ENCODE measurements around the gene FBXO11. TPM values are rescaled to one million over a fixed set of nuclear protein-coding genes. Genes with fewer than 3 reads are reported as not detected.

FBXO11 gene
- total RNA-seq, 4 donors from 2014 or later, result 19.8 to 80.6 (median 49.8) TPM

DNA sequence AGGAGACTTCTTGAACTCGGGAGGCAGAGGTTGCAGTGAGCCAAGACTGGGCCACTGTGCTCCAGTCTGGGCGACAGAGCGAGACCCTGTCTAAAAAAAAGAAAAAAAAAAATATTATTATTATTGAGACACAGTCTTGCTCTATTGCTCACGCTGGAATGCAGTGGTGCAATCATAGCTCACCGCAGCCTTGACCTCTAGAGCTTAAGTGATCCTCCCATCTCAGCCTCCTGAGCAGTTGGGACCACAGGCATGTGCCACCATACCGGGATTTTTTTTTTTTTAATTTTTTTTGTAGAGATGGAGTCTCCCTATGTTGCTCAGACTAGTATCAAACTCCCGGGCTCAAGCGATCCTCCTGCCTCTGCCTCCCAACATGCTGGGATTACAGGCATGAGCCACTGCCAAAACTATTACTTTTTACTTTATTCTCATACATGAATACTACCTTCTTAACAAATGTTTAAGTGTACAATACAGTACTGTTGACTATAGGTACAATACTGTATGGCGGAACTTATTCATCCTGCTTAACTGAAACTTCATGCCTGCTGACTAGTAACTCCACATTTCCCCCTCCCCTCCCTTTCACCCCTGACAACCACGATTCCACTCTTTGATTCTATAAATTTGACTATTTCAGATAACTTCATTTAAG lies 15.5 kb downstream of the FBXO11 start:
- peaks cover 0 to 55% (median 7%) of the 10 kb centered on the region in 4 donors for H3K4me1 ChIP-seq
- TF ChIP-seq POLR2A (IDR thresholded peaks at IDR 0.05) (no peak), CTCF (IDR thresholded peaks at IDR 0.05) (no peak), EP300 (IDR thresholded peaks at IDR 0.05; ENCODE audit: low read depth) (no peak), POLR2AphosphoS5 (IDR thresholded peaks at IDR 0.05) (no peak)
- WGBS, 2 donors (ENCODE audit: low coverage in 1 of 2), result 94 to 95% methylated on average over 8 to 10 of the region's 10 CpGs
- no peak overlapping the region for H3K27ac ChIP-seq
- no peak for DNase-seq
- H3K36me3 ChIP-seq, result no peaks in the 10 kb centered on the region
- in situ Hi-C loops (cut with MboI; ENCODE audit: low pct_ligation_motif_present in 1 of 4, low pct_unique_long_range_greater_than_20kb in 1 of 4, low sequenced_read_pairs in 3 of 4) (no loop called here), intact Hi-C loops (cut with DNase I; ENCODE audit: low total_unique reads) (no loop called here)
- H3K9me3 ChIP-seq, result no peaks in the 10 kb centered on the region
- no peaks in the 10 kb centered on the region for H3K27me3 ChIP-seq
- no peak overlapping the region for H3K4me3 ChIP-seq

- Histone ChIP-seq H3K27me3 (no peaks in the 10 kb centered on the region), H3K4me3 (no peak overlapping the region), H3K9me3 (no peaks in the 10 kb centered on the region), H3K36me3 (no peaks in the 10 kb centered on the region), H3K27ac (no peak overlapping the region), H3K4me1 (peaks cover 0 to 39% (median 7%) of the 10 kb centered on the region in 4 donors)
- 58 to 78% methylated on average over 2 of the region's 2 CpGs for WGBS, 2 donors (ENCODE audit: low coverage in 1 of 2)
- TF ChIP-seq POLR2A (IDR thresholded peaks at IDR 0.05) (no peak), EP300 (IDR thresholded peaks at IDR 0.05; ENCODE audit: low read depth) (no peak), CTCF (IDR thresholded peaks at IDR 0.05) (no peak), POLR2AphosphoS5 (IDR thresholded peaks at IDR 0.05) (no peak)
- DNase-seq, result no peak
- in situ Hi-C loops (cut with MboI; ENCODE audit: low pct_ligation_motif_present in 1 of 4, low pct_unique_long_range_greater_than_20kb in 1 of 4, low sequenced_read_pairs in 3 of 4), result no loop called here
- intact Hi-C loops (cut with DNase I; ENCODE audit: low total_unique reads), result no loop called here
These were observed 17.6 kb downstream of the FBXO11 start for GRCh38 chr2:47888581-47889280.

DNA sequence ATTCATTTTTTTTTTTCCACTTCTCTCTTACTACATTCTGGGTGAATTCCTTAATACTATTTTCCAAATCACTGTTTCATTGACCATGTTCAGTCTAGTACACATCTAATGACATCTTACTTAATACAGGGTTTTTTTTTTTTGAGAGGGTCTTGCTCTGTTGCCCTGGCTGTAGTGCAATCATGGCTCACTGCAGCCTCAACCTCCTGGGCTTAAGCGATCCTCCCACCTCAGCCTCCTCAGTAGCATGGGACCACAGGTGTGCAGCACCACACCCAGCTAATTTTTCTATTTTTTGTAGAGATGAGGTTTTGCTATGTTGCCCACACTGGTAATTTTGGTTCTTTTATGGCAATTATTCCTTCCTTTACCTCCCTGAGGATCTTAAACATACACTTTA lies 29.4 kb downstream of the FBXO11 start:
- no peak for TF ChIP-seq POLR2AphosphoS5 (IDR thresholded peaks at IDR 0.05)
- TF ChIP-seq EP300 (IDR thresholded peaks at IDR 0.05; ENCODE audit: low read depth), result no peak
- TF ChIP-seq POLR2A (IDR thresholded peaks at IDR 0.05), result no peak
- TF ChIP-seq CTCF (IDR thresholded peaks at IDR 0.05), result no peak
- Histone ChIP-seq H3K4me1 (peaks cover 0 to 13% (median 4%) of the 10 kb centered on the region in 4 donors), H3K27ac (no peak overlapping the region), H3K27me3 (no peaks in the 10 kb centered on the region), H3K9me3 (no peaks in the 10 kb centered on the region), H3K4me3 (no peak overlapping the region), H3K36me3 (no peaks in the 10 kb centered on the region)
- WGBS, 2 donors (ENCODE audit: low coverage in 1 of 2), result 97% methylated on average over 1 of the region's 1 CpG; no CpG with 5 or more reads in 1 of the 2 donors
- intact Hi-C loops (cut with DNase I; ENCODE audit: low total_unique reads), result no loop called here
- in situ Hi-C loops (cut with MboI; ENCODE audit: low pct_ligation_motif_present in 1 of 4, low pct_unique_long_range_greater_than_20kb in 1 of 4, low sequenced_read_pairs in 3 of 4), result no loop called here
- no peak for DNase-seq

- DNase-seq, result no peak
- intact Hi-C loops (cut with DNase I; ENCODE audit: low total_unique reads) (no loop called here), in situ Hi-C loops (cut with MboI; ENCODE audit: low pct_ligation_motif_present in 1 of 4, low pct_unique_long_range_greater_than_20kb in 1 of 4, low sequenced_read_pairs in 3 of 4) (loop anchor here in 2 of 4 donors (25.0 kb wide), 2 partner anchors 214 to 539 kb away; no protein-coding TSS in a partner anchor)
- H3K9me3 ChIP-seq, result no peaks in the 10 kb centered on the region
- H3K4me3 ChIP-seq, result no peak overlapping the region
- no peaks in the 10 kb centered on the region for H3K27me3 ChIP-seq
- TF ChIP-seq EP300 (IDR thresholded peaks at IDR 0.05; ENCODE audit: low read depth) (no peak), POLR2A (IDR thresholded peaks at IDR 0.05) (no peak), POLR2AphosphoS5 (IDR thresholded peaks at IDR 0.05) (no peak), CTCF (IDR thresholded peaks at IDR 0.05) (no peak)
- H3K36me3 ChIP-seq, result no peaks in the 10 kb centered on the region
- 94 to 100% methylated on average over 2 of the region's 2 CpGs for WGBS, 2 donors (ENCODE audit: low coverage in 1 of 2)
- H3K27ac ChIP-seq, result no peak overlapping the region
- peaks cover 3 to 29% (median 7%) of the 10 kb centered on the region in 4 donors for H3K4me1 ChIP-seq
These were observed 33.4 kb downstream of the FBXO11 start for GRCh38 chr2:47872941-47873340.

All from transverse colon (tissue), 4 donors.